Activated CD8-positive, alpha-beta memory T cell treated with anti-CD3 and anti-CD28 coated beads, Interleukin-2, amount 10 ng/mL, durations not matched to agents 7 days and 5 days (primary cell): ENCODE measurements around the gene ATCAY. TPM values are rescaled to one million over a fixed set of nuclear protein-coding genes. Genes with fewer than 3 reads are reported as not detected.

Experiments
- ATAC-seq: fragments of 150-1000 bp; cut with Tn5 transposase; one replicate; pipeline ENCODE4 v1.10.0; 2021; ENCODE audit warnings: moderate library complexity
- CTCF ChIA-PET: fragments of 350-600 bp; sonication (Branson Sonifier 250); formaldehyde crosslinking; loops from one replicate; lab custom pipeline; 2021; ENCODE audit warnings: antibody characterized with exemption; lab: Charles Lee
- DNase-seq: peaks from one replicate; pipeline ENCODE4 v3.0.0-alpha.2; 2020
- H3K27ac Mint-ChIP-seq: one replicate; pipeline ENCODE4 v1.8.0; 2021; ENCODE audit warnings: mild to moderate bottlenecking, mixed read lengths
- H3K27me3 Mint-ChIP-seq: one replicate; pipeline ENCODE4 v1.8.0; 2021; ENCODE audit warnings: mixed read lengths
- H3K36me3 Mint-ChIP-seq: one replicate; pipeline ENCODE4 v1.8.0; 2021; ENCODE audit warnings: mild to moderate bottlenecking, mixed read lengths
- H3K4me1 Mint-ChIP-seq: one replicate; pipeline ENCODE4 v1.8.0; 2021; ENCODE audit warnings: mixed read lengths
- H3K4me3 Mint-ChIP-seq: one replicate; pipeline ENCODE4 v1.8.0; 2021; ENCODE audit warnings: mild to moderate bottlenecking, moderate library complexity, mixed read lengths
- H3K9me3 Mint-ChIP-seq: one replicate; pipeline ENCODE4 v1.8.0; 2022; ENCODE audit warnings: low read depth, mixed read lengths
- total RNA-seq, 2 experiments: library from RNA; stranded (reverse); gene quantifications; one replicate each; pipeline ENCODE4 v1.2.3, GENCODE V29; 2021

ATCAY gene
- total RNA-seq, 2 experiments from 2014 or later, result not detected

DNA sequence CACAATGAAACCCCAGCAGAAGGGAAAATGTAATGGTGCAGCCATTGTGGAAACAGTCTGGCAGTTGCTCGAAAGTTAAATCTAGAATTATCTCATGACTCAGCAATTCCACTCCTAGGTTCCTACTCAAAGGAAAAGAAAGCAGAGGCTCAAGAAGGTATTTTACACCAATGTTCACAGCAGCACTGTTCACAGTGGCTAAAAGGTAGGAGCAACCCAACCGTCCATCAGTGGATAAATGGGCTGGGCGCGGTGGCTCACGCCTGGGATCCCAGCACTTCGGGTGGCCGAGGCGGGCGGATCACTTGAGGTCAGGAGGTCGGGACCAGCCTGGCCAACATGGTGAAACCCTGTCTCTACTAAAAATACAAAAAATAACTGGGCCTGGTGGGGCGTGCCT lies 37.5 kb upstream of the ATCAY start:
- Mint-ChIP-seq H3K27ac (no peak overlapping the region), H3K36me3 (no peaks in the 10 kb centered on the region), H3K27me3 (no peaks in the 10 kb centered on the region), H3K9me3 (peaks cover 2% of the 10 kb centered on the region), H3K4me1 (no peaks in the 10 kb centered on the region), H3K4me3 (no peak overlapping the region)
- ATAC-seq, result no peak
- DNase-seq, result no peak
- CTCF ChIA-PET, result no interaction called here

- Mint-ChIP-seq H3K27ac (no peak overlapping the region), H3K4me3 (no peak overlapping the region), H3K27me3 (no peaks in the 10 kb centered on the region), H3K9me3 (no peaks in the 10 kb centered on the region), H3K36me3 (no peaks in the 10 kb centered on the region), H3K4me1 (no peaks in the 10 kb centered on the region)
- ATAC-seq (no peak), DNase-seq (no peak)
- CTCF ChIA-PET, result no interaction called here
These were observed 35.9 kb upstream of the ATCAY start for GRCh38 chr19:3844596-3844995.

DNA sequence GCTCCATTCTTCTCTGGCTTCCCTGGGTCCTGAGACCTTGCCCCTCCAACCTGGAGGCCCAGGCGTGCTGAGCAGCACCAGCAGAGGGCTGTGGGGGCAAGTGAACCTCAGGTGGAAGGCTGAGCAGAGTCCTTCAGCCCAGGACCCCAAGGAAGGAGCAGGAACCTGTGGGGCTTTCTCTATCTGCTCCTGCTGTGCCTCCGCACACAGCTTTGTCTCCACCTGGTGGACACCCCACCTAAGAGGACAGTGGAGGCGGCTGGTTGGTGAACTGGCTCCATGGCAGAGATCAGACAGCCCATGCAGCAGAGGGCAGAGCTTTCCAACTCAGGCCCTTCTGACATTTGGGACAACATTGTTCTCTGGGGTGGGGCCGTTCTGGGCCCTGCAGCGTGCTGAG lies 31.4 kb upstream of the ATCAY start:
- Mint-ChIP-seq H3K9me3 (peaks cover 8% of the 10 kb centered on the region), H3K4me3 (no peak overlapping the region), H3K36me3 (no peaks in the 10 kb centered on the region), H3K4me1 (no peaks in the 10 kb centered on the region), H3K27ac (no peak overlapping the region), H3K27me3 (no peaks in the 10 kb centered on the region)
- CTCF ChIA-PET, result interaction anchor here (0.7 to 2.3 kb wide), 15 partner anchors 10 to 178 kb away, joined by 3 to 12 read pairs (median 4); partner anchors contain the start of genes APBA3, MRPL54 and PIP5K1C
- DNase-seq, result peak; percentile 67
- ATAC-seq, result peak; percentile 76

GRCh38 chr19:3849787-3850186 lies 30.7 kb upstream of the ATCAY start:
- no peak for ATAC-seq
- peaks cover 8% of the 10 kb centered on the region for H3K9me3 Mint-ChIP-seq
- H3K36me3 Mint-ChIP-seq, result no peaks in the 10 kb centered on the region
- DNase-seq, result no peak
- CTCF ChIA-PET, result interaction anchor here (1.1 to 2.3 kb wide), 11 partner anchors 10 to 150 kb away, joined by 3 to 12 read pairs (median 4); partner anchors contain the start of genes APBA3, MRPL54 and PIP5K1C
- no peak overlapping the region for H3K4me3 Mint-ChIP-seq
- no peaks in the 10 kb centered on the region for H3K4me1 Mint-ChIP-seq
- no peaks in the 10 kb centered on the region for H3K27me3 Mint-ChIP-seq
- no peak overlapping the region for H3K27ac Mint-ChIP-seq

DNA sequence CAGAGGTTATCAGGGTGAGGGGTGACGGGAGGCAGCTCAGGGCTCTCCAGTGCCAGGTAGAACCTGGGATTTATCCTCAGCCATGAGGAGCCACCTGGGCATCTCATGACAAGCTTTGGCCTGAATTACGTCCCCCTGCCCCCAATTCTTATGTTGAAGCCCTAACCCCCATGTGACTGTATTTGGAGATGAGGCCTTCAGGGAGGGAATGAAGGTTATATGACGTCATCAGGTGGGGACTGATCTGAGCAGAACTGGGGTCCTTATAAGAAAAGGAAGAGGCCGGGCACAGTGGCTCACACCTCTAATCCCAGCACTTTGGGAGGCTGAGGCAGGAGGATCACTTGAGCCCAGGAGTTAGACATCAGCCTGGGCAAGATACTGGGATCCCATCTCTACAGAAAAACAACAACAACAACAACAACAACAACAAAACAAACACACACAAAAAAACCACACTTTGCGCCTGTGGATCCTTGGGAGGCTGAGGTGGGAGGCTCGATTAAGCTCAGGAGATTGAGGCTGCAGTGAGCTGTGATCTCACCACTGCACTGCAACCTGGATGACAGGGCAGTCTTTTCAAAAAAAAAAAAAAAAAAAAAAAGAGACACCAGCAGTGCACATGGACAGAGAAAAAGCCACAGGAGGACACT lies 30.0 kb upstream of the ATCAY start:
- H3K4me3 Mint-ChIP-seq, result no peak overlapping the region
- ATAC-seq (no peak), DNase-seq (no peak)
- H3K4me1 Mint-ChIP-seq, result no peaks in the 10 kb centered on the region
- H3K27me3 Mint-ChIP-seq, result no peaks in the 10 kb centered on the region
- no peaks in the 10 kb centered on the region for H3K36me3 Mint-ChIP-seq
- H3K9me3 Mint-ChIP-seq, result peaks cover 8% of the 10 kb centered on the region
- CTCF ChIA-PET, result no interaction called here
- no peak overlapping the region for H3K27ac Mint-ChIP-seq

DNA sequence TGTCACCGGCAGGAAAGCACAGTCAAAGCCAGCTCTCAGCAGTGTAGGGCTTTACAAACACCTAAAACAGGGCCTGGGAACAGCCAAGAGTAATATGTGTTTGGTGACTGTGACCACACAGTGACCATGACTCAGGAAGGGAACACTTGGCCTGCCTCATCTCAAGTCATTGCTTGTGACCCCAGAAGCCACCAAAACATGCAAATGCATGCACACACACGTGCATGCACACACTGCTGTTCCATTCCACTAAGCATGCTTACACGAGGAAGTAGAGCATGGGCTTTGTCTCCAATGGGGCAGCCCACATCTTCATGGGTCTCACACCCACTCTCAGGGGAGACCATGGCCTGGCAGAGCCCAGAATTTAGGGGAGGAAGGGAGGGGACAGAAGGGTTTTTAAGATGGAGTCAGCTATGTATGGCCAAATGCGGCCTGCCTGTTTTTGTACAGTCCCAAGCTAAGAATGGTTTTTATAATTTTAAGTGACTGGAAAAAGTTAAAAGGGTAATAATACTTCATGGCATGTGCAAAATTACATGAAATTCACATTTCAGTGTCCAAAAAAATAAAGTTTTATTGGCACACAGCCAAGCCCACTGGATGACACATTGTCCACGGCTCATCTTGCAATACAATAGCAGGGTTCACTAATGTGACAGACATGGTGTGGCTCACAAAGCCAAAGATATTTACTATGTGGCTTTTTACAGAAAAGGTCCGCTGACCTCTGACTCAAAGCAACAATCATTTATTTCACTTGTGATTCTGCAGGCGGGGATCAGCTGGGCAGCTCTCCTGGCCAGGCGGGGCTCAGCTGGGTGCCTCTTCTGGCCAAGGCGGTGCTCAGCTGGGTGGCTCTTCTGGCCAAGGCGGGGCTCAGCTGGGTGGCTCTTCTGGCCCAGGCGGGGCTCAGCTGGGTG lies 29.0 kb upstream of the ATCAY start:
- Mint-ChIP-seq H3K27me3 (no peaks in the 10 kb centered on the region), H3K4me3 (no peak overlapping the region), H3K27ac (no peak overlapping the region), H3K9me3 (peaks cover 8% of the 10 kb centered on the region), H3K4me1 (no peaks in the 10 kb centered on the region), H3K36me3 (no peaks in the 10 kb centered on the region)
- CTCF ChIA-PET, result interaction anchor here (1.5 kb wide), 1 partner anchor 119 kb away, joined by 4 read pairs; the partner anchor contains the start of gene DAPK3
- no peak for DNase-seq
- no peak for ATAC-seq

DNA sequence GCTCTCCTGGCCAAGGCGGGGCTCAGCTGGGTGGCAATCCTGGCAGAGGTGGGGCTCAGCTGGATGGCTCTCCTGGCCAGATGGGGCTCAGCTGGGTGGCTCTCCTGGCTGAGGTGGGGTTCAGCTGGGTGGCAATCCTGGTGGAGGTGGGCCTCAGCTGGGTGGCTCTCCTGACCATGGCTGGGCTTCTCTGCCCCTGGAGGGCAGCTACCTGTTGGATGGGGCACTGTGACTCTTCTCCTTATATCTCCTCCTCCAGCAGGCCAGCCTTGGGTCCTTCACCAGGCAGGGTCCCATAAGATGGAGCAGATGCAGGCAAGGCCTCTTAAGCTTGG lies 28.3 kb upstream of the ATCAY start:
- DNase-seq (no peak), ATAC-seq (no peak)
- Mint-ChIP-seq H3K4me3 (no peak overlapping the region), H3K4me1 (no peaks in the 10 kb centered on the region), H3K36me3 (no peaks in the 10 kb centered on the region), H3K27me3 (no peaks in the 10 kb centered on the region), H3K9me3 (peaks cover 8% of the 10 kb centered on the region), H3K27ac (no peak overlapping the region)
- CTCF ChIA-PET, result interaction anchor here (1.5 kb wide), 1 partner anchor 119 kb away, joined by 4 read pairs; the partner anchor contains the start of gene DAPK3

DNA sequence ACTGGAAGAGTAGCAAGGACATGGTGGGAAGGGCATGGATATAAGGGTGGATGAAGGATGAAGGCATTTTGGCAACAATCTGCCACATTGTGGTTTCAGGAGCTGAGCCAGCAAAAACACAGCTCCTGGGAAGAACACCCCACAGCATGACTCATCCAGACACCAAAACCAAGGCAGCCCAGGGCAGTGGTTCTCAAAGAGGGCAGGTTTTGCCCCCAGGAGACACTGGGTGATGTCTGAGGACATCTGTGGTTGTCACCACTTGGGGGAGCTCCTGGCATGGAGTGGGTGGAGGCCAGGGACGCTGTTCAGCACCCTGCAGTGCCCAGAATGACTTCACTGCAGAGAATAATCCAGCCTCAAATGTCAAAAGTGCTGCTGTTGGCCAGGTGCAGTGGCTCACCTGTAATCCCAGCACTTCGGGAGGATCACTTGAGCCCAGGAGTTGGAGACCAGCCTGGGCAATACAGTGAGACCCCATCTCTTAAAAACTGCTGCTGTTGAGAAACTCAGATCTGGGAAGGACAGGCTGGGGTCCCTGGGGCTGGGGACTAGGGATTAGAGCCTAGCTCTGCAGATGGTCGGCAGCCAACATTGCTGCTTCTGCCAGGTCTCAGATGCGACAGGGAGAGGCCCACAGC lies 27.8 kb upstream of the ATCAY start:
- H3K27me3 Mint-ChIP-seq, result no peaks in the 10 kb centered on the region
- H3K9me3 Mint-ChIP-seq, result peaks cover 8% of the 10 kb centered on the region
- no peak overlapping the region for H3K27ac Mint-ChIP-seq
- H3K4me3 Mint-ChIP-seq, result no peak overlapping the region
- no peaks in the 10 kb centered on the region for H3K36me3 Mint-ChIP-seq
- ATAC-seq (peak; percentile 23), DNase-seq (peak; percentile 51)
- H3K4me1 Mint-ChIP-seq, result no peaks in the 10 kb centered on the region
- CTCF ChIA-PET, result interaction anchor here (1.5 kb wide), 1 partner anchor 118 kb away, joined by 4 read pairs; the partner anchor contains the start of gene DAPK3

- H3K9me3 Mint-ChIP-seq, result peaks cover 8% of the 10 kb centered on the region
- DNase-seq (no peak), ATAC-seq (no peak)
- H3K36me3 Mint-ChIP-seq, result no peaks in the 10 kb centered on the region
- H3K27ac Mint-ChIP-seq, result no peak overlapping the region
- H3K4me3 Mint-ChIP-seq, result no peak overlapping the region
- H3K27me3 Mint-ChIP-seq, result no peaks in the 10 kb centered on the region
- H3K4me1 Mint-ChIP-seq, result no peaks in the 10 kb centered on the region
- CTCF ChIA-PET, result interaction anchor here (0.8 kb wide), 1 partner anchor 33 kb away, joined by 3 read pairs; no protein-coding TSS in a partner anchor
These were observed 25.2 kb upstream of the ATCAY start for GRCh38 chr19:3855320-3855719.

- no peaks in the 10 kb centered on the region for H3K36me3 Mint-ChIP-seq
- CTCF ChIA-PET, result interaction anchor here (0.6 to 1.1 kb wide), 2 partner anchors 132 to 165 kb away, joined by 3 to 4 read pairs; no protein-coding TSS in a partner anchor
- peaks cover 2% of the 10 kb centered on the region for H3K27me3 Mint-ChIP-seq
- DNase-seq, result no peak
- H3K27ac Mint-ChIP-seq, result no peak overlapping the region
- ATAC-seq, result no peak
- H3K9me3 Mint-ChIP-seq, result no peaks in the 10 kb centered on the region
- H3K4me3 Mint-ChIP-seq, result no peak overlapping the region
- no peaks in the 10 kb centered on the region for H3K4me1 Mint-ChIP-seq
These were observed 23.0 kb upstream of the ATCAY start for GRCh38 chr19:3857449-3858003.

DNA sequence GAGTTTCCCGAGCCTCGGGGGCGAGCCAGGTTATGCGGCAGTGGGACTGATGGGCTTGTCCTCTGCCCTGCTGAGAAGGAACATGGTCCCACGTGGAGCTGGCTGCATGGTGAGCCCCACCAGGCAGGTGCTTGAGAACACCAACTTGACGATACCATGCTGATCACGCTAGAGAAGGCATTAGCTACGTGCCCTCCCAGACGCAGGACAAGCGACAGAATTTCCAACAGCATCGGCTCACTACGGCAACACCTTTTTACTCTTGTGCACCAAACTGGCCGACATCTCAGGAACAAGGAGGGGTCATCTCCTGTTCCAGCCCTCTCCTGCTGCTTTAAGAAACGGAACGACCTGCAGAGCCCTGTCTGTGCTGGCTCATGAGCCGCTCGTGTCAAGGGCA lies 20.0 kb upstream of the ATCAY start:
- CTCF ChIA-PET, result interaction anchor here (1.0 kb wide), 1 partner anchor 11 kb away, joined by 4 read pairs; no protein-coding TSS in a partner anchor
- no peaks in the 10 kb centered on the region for H3K9me3 Mint-ChIP-seq
- DNase-seq (no peak), ATAC-seq (no peak)
- H3K27me3 Mint-ChIP-seq, result peaks cover 4% of the 10 kb centered on the region
- H3K4me1 Mint-ChIP-seq, result no peaks in the 10 kb centered on the region
- H3K36me3 Mint-ChIP-seq, result no peaks in the 10 kb centered on the region
- H3K4me3 Mint-ChIP-seq, result no peak overlapping the region
- no peak overlapping the region for H3K27ac Mint-ChIP-seq

DNA sequence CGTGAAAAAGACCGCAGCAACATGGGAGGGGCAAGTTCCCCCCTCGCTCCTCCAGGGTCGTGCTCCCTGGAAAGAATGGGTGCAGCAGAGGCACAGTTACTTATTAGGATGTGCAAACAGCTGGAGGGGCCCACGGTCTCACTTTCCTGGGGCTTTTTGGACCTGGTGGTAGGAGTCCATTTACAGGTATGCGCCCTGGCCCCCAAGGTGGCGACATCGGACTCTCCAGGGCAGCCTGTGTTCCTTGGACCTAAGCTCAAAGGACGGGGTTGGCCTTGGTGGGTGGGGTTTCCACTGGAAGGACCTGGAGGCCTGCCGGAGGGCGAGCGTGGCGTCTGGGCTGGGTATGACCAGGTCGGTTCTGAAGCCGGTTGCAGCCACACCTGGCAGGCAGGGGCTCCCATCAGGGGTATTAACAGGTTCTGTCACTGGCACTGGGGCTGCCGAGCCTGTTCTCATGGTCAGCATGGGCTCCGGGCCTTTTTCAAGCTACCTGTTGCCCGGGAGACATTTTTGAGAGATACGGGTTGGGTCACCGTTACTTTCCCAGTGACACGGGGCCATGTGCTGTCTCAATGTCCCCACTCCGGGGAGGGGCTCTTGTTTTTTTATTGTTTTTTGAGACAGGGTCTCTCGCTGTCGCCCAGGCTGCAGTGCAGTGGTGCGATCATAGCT lies 17.5 kb upstream of the ATCAY start:
- H3K4me3 Mint-ChIP-seq, result no peak overlapping the region
- ATAC-seq (no peak), DNase-seq (no peak)
- H3K36me3 Mint-ChIP-seq, result no peaks in the 10 kb centered on the region
- H3K9me3 Mint-ChIP-seq, result no peaks in the 10 kb centered on the region
- peaks cover 29% of the 10 kb centered on the region for H3K27me3 Mint-ChIP-seq
- no peak overlapping the region for H3K27ac Mint-ChIP-seq
- no peaks in the 10 kb centered on the region for H3K4me1 Mint-ChIP-seq
- CTCF ChIA-PET, result no interaction called here
